Measurements from ENCODE around the gene CORIN.

The CORIN gene

GRCh38 chr4:47642191-47642830, 195.6 kb downstream of the CORIN start:
- no peak for DNase-seq (ENCODE audit: low spot score)

- DNase-seq (ENCODE audit: low spot score) = no peak
These were observed 196.1 kb downstream of the CORIN start for GRCh38 chr4:47641755-47642154.

- no peak for DNase-seq (ENCODE audit: low spot score)
These were observed 197.0 kb downstream of the CORIN start for GRCh38 chr4:47640911-47641310.

- no peak for DNase-seq (ENCODE audit: low spot score)
These were observed 198.3 kb downstream of the CORIN start for GRCh38 chr4:47639531-47639930.

GRCh38 chr4:47631161-47631560, 206.7 kb downstream of the CORIN start:
- DNase-seq (ENCODE audit: low spot score) = no peak

GRCh38 chr4:47624031-47624441, 213.8 kb downstream of the CORIN start:
- no peak for DNase-seq (ENCODE audit: low spot score)

- DNase-seq (ENCODE audit: low spot score) = no peak
These were observed 216.7 kb downstream of the CORIN start for GRCh38 chr4:47621181-47621580.

GRCh38 chr4:47619691-47620090, 218.2 kb downstream of the CORIN start:
- DNase-seq (ENCODE audit: low spot score) = no peak

GRCh38 chr4:47617607-47618006, 220.3 kb downstream of the CORIN start:
- no peak for DNase-seq (ENCODE audit: low spot score)

- DNase-seq (ENCODE audit: low spot score) = no peak
These were observed 222.5 kb downstream of the CORIN start for GRCh38 chr4:47615385-47615784.

GRCh38 chr4:47612116-47613023, 225.5 kb downstream of the CORIN start:
- DNase-seq (ENCODE audit: low spot score) = no peak

GRCh38 chr4:47606482-47606881, 231.4 kb downstream of the CORIN start:
- DNase-seq (ENCODE audit: low spot score) = no peak

- no peak for DNase-seq (ENCODE audit: low spot score)
These were observed 239.0 kb downstream of the CORIN start for GRCh38 chr4:47598896-47599295.

- no peak for DNase-seq (ENCODE audit: low spot score)
These were observed 239.5 kb downstream of the CORIN start for GRCh38 chr4:47598320-47598719.

- no peak for DNase-seq (ENCODE audit: low spot score)
These were observed 240.2 kb downstream of the CORIN start for GRCh38 chr4:47597696-47598095.

- no peak for DNase-seq (ENCODE audit: low spot score)
These were observed 247.5 kb downstream of the CORIN start for GRCh38 chr4:47590325-47590724.

GRCh38 chr4:47579235-47579634, 258.6 kb downstream of the CORIN start:
- no peak for DNase-seq (ENCODE audit: low spot score)

- DNase-seq (ENCODE audit: low spot score) = no peak
These were observed 259.9 kb downstream of the CORIN start for GRCh38 chr4:47577779-47578553.

GRCh38 chr4:47572981-47573380, 264.9 kb downstream of the CORIN start:
- DNase-seq (ENCODE audit: low spot score) = no peak

- no peak for DNase-seq (ENCODE audit: low spot score)
These were observed 267.1 kb downstream of the CORIN start for GRCh38 chr4:47570816-47571215.

- no peak for DNase-seq (ENCODE audit: low spot score)
These were observed 270.4 kb downstream of the CORIN start for GRCh38 chr4:47567511-47567910.

GRCh38 chr4:47566969-47567368, 270.9 kb downstream of the CORIN start:
- no peak for DNase-seq (ENCODE audit: low spot score)

GRCh38 chr4:47566566-47566965, 271.3 kb downstream of the CORIN start:
- no peak for DNase-seq (ENCODE audit: low spot score)
